Nephron progenitor cell (in vitro differentiated cells): ENCODE measurements around the gene SLC12A3.

Experiments
- DNase-seq: peaks from one replicate; pipeline ENCODE4 v3.0.0; 2021
- H3K27ac Mint-ChIP-seq: 2 replicates; pipeline ENCODE4 v1.8.0; 2021; ENCODE audit warnings: mild to moderate bottlenecking, moderate library complexity, mixed read lengths
- H3K27me3 Mint-ChIP-seq: 2 replicates; pipeline ENCODE4 v1.8.0; 2021; ENCODE audit warnings: mild to moderate bottlenecking, low read depth, mixed read lengths; ENCODE audit not compliant: poor library complexity
- H3K36me3 Mint-ChIP-seq: 2 replicates; pipeline ENCODE4 v1.8.0; 2021; ENCODE audit warnings: low read depth, mixed read lengths
- H3K4me1 Mint-ChIP-seq: 2 replicates; pipeline ENCODE4 v1.8.0; 2021; ENCODE audit warnings: mixed read lengths
- H3K4me3 Mint-ChIP-seq: 2 replicates; pipeline ENCODE4 v1.8.0; 2021; ENCODE audit warnings: mild to moderate bottlenecking, moderate library complexity, mixed read lengths
- H3K9me3 Mint-ChIP-seq: 2 replicates; pipeline ENCODE4 v1.8.0; 2021; ENCODE audit warnings: mild to moderate bottlenecking, moderate library complexity, mixed read lengths
- CTCF ChIP-seq: fragments of 200-600 bp; sonication (generic); IDR thresholded peaks from 2 replicates; pipeline ENCODE4 v1.5.0; 2021; ENCODE audit warnings: antibody characterized with exemption

The SLC12A3 gene

GRCh38 chr16:56945847-56946527 lies 81.0 kb downstream of the SLC12A3 start:
- no peak for DNase-seq
- Mint-ChIP-seq H3K27ac (no peak overlapping the region), H3K4me1 (peaks cover 25% of the 10 kb centered on the region), H3K27me3 (no peaks in the 10 kb centered on the region), H3K36me3 (peaks cover 28% of the 10 kb centered on the region), H3K9me3 (no peaks in the 10 kb centered on the region), H3K4me3 (no peak overlapping the region)
- TF ChIP-seq CTCF = no peak

- Mint-ChIP-seq H3K4me1 (peaks cover 35% of the 10 kb centered on the region), H3K27me3 (no peaks in the 10 kb centered on the region), H3K36me3 (peaks cover 24% of the 10 kb centered on the region), H3K9me3 (no peaks in the 10 kb centered on the region), H3K27ac (peak overlapping the region; percentile 47), H3K4me3 (no peak overlapping the region)
- no peak for DNase-seq
- TF ChIP-seq CTCF = no peak
These were observed 82.0 kb downstream of the SLC12A3 start for GRCh38 chr16:56946767-56947603.

GRCh38 chr16:56947604-56947995 lies 82.6 kb downstream of the SLC12A3 start:
- Mint-ChIP-seq H3K4me1 (peaks cover 42% of the 10 kb centered on the region), H3K27me3 (no peaks in the 10 kb centered on the region), H3K9me3 (no peaks in the 10 kb centered on the region), H3K36me3 (peaks cover 22% of the 10 kb centered on the region), H3K4me3 (no peak overlapping the region), H3K27ac (no peak overlapping the region)
- TF ChIP-seq CTCF = no peak
- no peak for DNase-seq

- Mint-ChIP-seq H3K9me3 (no peaks in the 10 kb centered on the region), H3K36me3 (peaks cover 16% of the 10 kb centered on the region)
These were observed 83.2 kb downstream of the SLC12A3 start for GRCh38 chr16:56948234-56948633.

GRCh38 chr16:56950051-56950450 lies 85.0 kb downstream of the SLC12A3 start:
- no peak for TF ChIP-seq CTCF
- Mint-ChIP-seq H3K27ac (no peak overlapping the region), H3K36me3 (peaks cover under 1% of the 10 kb centered on the region), H3K27me3 (peaks cover 2% of the 10 kb centered on the region), H3K4me1 (peaks cover 43% of the 10 kb centered on the region), H3K9me3 (no peaks in the 10 kb centered on the region), H3K4me3 (no peak overlapping the region)
- DNase-seq = no peak

More at GRCh38 chr16:56948234-56948633, 83.2 kb downstream of the SLC12A3 start:
- no peak overlapping the region for H3K27ac Mint-ChIP-seq
- no peak for TF ChIP-seq CTCF
- H3K4me1 Mint-ChIP-seq = peaks cover 47% of the 10 kb centered on the region
- H3K27me3 Mint-ChIP-seq = no peaks in the 10 kb centered on the region
- H3K4me3 Mint-ChIP-seq = no peak overlapping the region
- no peak for DNase-seq
